Neural cell (in vitro differentiated cells): ENCODE data around the gene C10orf90.

Experiments used
- EP300 ChIP-seq: fragments of 450-650 bp; conservative IDR thresholded peaks from 2 replicates; pipeline ENCODE4 v1.6.1; 2014; ENCODE audit warnings: antibody characterized with exemption, mild to moderate bottlenecking, moderate library complexity; ENCODE audit not compliant: poor library complexity, severe bottlenecking
- EZH2 ChIP-seq: fragments of 200-600, 300-800 bp; shearing (Covaris generic), sonication (generic); IDR thresholded peaks from 2 replicates; pipeline ENCODE4 v1.6.1; 2014; ENCODE audit warnings: antibody characterized with exemption, low read length, borderline replicate concordance, mild to moderate bottlenecking; ENCODE audit not compliant: insufficient read depth, poor library complexity, severe bottlenecking
- POLR2AphosphoS5 ChIP-seq: IDR thresholded peaks from 2 replicates; pipeline ENCODE4 v1.6.1; 2012
- RAD21 ChIP-seq: fragments of 450-650 bp; conservative IDR thresholded peaks from 2 replicates; pipeline ENCODE4 v1.6.1; 2014; ENCODE audit warnings: antibody characterized with exemption, mild to moderate bottlenecking, moderate library complexity
- TAF1 ChIP-seq: IDR thresholded peaks from 2 replicates; pipeline ENCODE4 v1.6.1; 2012; ENCODE audit warnings: low read depth
- TF ChIP-seq, protein P1 (sequence below): fragments of 450-650 bp; IDR thresholded peaks from 2 replicates; pipeline ENCODE4 v1.5.1; 2014; ENCODE audit warnings: antibody characterized with exemption, mild to moderate bottlenecking, moderate library complexity; ENCODE audit not compliant: poor library complexity, severe bottlenecking
- TF ChIP-seq, protein P2 (sequence below): IDR thresholded peaks from 2 replicates; pipeline ENCODE4 v1.6.1; 2012; ENCODE audit warnings: borderline replicate concordance

DNA sequence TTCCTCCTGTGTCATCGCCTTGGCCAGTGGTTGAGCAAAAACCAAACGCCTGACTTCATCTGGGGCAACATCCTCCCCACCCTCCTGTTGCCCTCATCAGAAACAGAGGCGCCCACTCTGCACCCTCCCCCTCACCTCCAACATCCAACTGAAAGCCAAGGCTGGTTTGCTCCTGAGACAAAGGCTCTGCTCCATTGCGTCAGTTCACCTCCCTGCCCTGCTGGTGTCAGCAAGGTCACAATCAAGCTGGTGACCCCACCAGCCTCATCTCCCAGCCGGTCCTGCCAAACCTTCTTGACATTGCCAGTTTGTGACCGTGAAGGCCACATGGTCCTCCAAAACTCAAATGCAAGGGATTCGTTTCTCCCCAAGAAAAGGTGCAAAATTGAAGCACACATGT, 150.5 kb downstream of the C10orf90 start:
- no peak for TF ChIP-seq POLR2AphosphoS5
- TF ChIP-seq, protein P1, sequence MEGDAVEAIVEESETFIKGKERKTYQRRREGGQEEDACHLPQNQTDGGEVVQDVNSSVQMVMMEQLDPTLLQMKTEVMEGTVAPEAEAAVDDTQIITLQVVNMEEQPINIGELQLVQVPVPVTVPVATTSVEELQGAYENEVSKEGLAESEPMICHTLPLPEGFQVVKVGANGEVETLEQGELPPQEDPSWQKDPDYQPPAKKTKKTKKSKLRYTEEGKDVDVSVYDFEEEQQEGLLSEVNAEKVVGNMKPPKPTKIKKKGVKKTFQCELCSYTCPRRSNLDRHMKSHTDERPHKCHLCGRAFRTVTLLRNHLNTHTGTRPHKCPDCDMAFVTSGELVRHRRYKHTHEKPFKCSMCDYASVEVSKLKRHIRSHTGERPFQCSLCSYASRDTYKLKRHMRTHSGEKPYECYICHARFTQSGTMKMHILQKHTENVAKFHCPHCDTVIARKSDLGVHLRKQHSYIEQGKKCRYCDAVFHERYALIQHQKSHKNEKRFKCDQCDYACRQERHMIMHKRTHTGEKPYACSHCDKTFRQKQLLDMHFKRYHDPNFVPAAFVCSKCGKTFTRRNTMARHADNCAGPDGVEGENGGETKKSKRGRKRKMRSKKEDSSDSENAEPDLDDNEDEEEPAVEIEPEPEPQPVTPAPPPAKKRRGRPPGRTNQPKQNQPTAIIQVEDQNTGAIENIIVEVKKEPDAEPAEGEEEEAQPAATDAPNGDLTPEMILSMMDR, result no peak
- no peak for TF ChIP-seq EZH2
- TF ChIP-seq TAF1, result no peak
- TF ChIP-seq, protein P2, sequence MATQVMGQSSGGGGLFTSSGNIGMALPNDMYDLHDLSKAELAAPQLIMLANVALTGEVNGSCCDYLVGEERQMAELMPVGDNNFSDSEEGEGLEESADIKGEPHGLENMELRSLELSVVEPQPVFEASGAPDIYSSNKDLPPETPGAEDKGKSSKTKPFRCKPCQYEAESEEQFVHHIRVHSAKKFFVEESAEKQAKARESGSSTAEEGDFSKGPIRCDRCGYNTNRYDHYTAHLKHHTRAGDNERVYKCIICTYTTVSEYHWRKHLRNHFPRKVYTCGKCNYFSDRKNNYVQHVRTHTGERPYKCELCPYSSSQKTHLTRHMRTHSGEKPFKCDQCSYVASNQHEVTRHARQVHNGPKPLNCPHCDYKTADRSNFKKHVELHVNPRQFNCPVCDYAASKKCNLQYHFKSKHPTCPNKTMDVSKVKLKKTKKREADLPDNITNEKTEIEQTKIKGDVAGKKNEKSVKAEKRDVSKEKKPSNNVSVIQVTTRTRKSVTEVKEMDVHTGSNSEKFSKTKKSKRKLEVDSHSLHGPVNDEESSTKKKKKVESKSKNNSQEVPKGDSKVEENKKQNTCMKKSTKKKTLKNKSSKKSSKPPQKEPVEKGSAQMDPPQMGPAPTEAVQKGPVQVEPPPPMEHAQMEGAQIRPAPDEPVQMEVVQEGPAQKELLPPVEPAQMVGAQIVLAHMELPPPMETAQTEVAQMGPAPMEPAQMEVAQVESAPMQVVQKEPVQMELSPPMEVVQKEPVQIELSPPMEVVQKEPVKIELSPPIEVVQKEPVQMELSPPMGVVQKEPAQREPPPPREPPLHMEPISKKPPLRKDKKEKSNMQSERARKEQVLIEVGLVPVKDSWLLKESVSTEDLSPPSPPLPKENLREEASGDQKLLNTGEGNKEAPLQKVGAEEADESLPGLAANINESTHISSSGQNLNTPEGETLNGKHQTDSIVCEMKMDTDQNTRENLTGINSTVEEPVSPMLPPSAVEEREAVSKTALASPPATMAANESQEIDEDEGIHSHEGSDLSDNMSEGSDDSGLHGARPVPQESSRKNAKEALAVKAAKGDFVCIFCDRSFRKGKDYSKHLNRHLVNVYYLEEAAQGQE, result no peak
- TF ChIP-seq EP300, result no peak
- no peak for TF ChIP-seq RAD21
